ENCODE data around the gene EHBP1.

DNA sequence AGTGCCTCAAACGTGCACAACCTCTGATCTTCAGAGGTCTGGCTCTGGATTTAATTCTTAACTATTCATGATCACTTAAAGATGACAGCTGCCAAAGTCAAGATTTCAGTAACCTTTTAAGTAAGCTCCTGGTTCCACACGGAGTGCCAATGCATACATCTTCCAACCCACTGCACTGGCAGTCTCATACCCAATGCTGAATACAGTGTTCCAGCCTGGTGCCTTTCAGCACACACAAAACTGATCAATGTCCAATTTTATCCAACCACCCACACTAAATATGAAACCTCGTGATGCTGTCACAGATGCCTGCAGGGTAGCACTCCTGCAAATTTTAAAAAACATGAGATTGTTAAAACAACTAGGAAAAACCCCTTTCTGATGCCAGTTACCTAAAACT, 84.0 kb downstream of the EHBP1 start:
- TF ChIP-seq, protein P1, sequence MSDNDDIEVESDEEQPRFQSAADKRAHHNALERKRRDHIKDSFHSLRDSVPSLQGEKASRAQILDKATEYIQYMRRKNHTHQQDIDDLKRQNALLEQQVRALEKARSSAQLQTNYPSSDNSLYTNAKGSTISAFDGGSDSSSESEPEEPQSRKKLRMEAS (IDR thresholded peaks at IDR 0.05; ENCODE audit: low read depth): no peak
- no peak for TF ChIP-seq YY1 (IDR thresholded peaks at IDR 0.05; ENCODE audit: low read depth)
- no peak for TF ChIP-seq GABPA (IDR thresholded peaks at IDR 0.05; ENCODE audit: low read depth)
- TF ChIP-seq CHD2 (IDR thresholded peaks at IDR 0.05; ENCODE audit: low read length, partially characterized antibody): no peak
- TF ChIP-seq, protein P2, sequence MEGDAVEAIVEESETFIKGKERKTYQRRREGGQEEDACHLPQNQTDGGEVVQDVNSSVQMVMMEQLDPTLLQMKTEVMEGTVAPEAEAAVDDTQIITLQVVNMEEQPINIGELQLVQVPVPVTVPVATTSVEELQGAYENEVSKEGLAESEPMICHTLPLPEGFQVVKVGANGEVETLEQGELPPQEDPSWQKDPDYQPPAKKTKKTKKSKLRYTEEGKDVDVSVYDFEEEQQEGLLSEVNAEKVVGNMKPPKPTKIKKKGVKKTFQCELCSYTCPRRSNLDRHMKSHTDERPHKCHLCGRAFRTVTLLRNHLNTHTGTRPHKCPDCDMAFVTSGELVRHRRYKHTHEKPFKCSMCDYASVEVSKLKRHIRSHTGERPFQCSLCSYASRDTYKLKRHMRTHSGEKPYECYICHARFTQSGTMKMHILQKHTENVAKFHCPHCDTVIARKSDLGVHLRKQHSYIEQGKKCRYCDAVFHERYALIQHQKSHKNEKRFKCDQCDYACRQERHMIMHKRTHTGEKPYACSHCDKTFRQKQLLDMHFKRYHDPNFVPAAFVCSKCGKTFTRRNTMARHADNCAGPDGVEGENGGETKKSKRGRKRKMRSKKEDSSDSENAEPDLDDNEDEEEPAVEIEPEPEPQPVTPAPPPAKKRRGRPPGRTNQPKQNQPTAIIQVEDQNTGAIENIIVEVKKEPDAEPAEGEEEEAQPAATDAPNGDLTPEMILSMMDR (IDR thresholded peaks at IDR 0.05): no peak
- no peak for TF ChIP-seq SMC3 (IDR thresholded peaks at IDR 0.05; ENCODE audit: low read depth, low read length)
- no peak for TF ChIP-seq EP300 (IDR thresholded peaks at IDR 0.05; ENCODE audit: borderline replicate concordance in 1 of 2, low read depth in 1 of 2, low read length in 1 of 2)
- TF ChIP-seq, protein P3, sequence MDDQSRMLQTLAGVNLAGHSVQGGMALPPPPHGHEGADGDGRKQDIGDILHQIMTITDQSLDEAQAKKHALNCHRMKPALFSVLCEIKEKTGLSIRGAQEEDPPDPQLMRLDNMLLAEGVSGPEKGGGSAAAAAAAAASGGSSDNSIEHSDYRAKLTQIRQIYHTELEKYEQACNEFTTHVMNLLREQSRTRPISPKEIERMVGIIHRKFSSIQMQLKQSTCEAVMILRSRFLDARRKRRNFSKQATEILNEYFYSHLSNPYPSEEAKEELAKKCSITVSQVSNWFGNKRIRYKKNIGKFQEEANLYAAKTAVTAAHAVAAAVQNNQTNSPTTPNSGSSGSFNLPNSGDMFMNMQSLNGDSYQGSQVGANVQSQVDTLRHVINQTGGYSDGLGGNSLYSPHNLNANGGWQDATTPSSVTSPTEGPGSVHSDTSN (IDR thresholded peaks at IDR 0.05): no peak
